ENCODE measurements around the gene TTC28.
"Not testable (repeated sequence)": the region's sequence is repeated elsewhere in the genome, so short reads cannot be mapped to it uniquely, and the experiment has no call there.

Gene TTC28

GRCh38 chr22:28180804-28181731, 498.6 kb downstream of the TTC28 start:
- peak; percentile 47 for DNase-seq (ENCODE audit: low read depth)

- no peak for DNase-seq (ENCODE audit: low read depth)
Measured at GRCh38 chr22:28179392-28179791, 500.2 kb downstream of the TTC28 start.

- no peak for DNase-seq (ENCODE audit: low read depth)
Measured at GRCh38 chr22:28175730-28176492, 503.7 kb downstream of the TTC28 start.

GRCh38 chr22:28174509-28174908, 505.1 kb downstream of the TTC28 start:
- no peak for DNase-seq (ENCODE audit: low read depth)

GRCh38 chr22:28172892-28173670, 506.6 kb downstream of the TTC28 start:
- no peak for DNase-seq (ENCODE audit: low read depth)

- no peak for DNase-seq (ENCODE audit: low read depth)
Measured at GRCh38 chr22:28171712-28172111, 507.9 kb downstream of the TTC28 start.

GRCh38 chr22:28171115-28171514, 508.5 kb downstream of the TTC28 start:
- no peak for DNase-seq (ENCODE audit: low read depth)

GRCh38 chr22:28169314-28169713, 510.3 kb downstream of the TTC28 start:
- DNase-seq (ENCODE audit: low read depth), result not testable (repeated sequence)

GRCh38 chr22:28155808-28156207, 523.8 kb downstream of the TTC28 start:
- DNase-seq (ENCODE audit: low read depth), result no peak

GRCh38 chr22:28154861-28155260, 524.8 kb downstream of the TTC28 start:
- DNase-seq (ENCODE audit: low read depth), result no peak

- no peak for DNase-seq (ENCODE audit: low read depth)
Measured at GRCh38 chr22:28151151-28151816, 528.4 kb downstream of the TTC28 start.

GRCh38 chr22:28148816-28149465, 530.7 kb downstream of the TTC28 start:
- DNase-seq (ENCODE audit: low read depth), result no peak

- no peak for DNase-seq (ENCODE audit: low read depth)
Measured at GRCh38 chr22:28147401-28147800, 532.2 kb downstream of the TTC28 start.

- no peak for DNase-seq (ENCODE audit: low read depth)
Measured at GRCh38 chr22:28146401-28147314, 533.0 kb downstream of the TTC28 start.

GRCh38 chr22:28143961-28144745, 535.5 kb downstream of the TTC28 start:
- DNase-seq (ENCODE audit: low read depth), result no peak

- no peak for DNase-seq (ENCODE audit: low read depth)
Measured at GRCh38 chr22:28143241-28143865, 536.3 kb downstream of the TTC28 start.

- peak; percentile 93 for DNase-seq (ENCODE audit: low read depth)
Measured at GRCh38 chr22:28142361-28142961, 537.2 kb downstream of the TTC28 start.

GRCh38 chr22:28141614-28142013, 538.0 kb downstream of the TTC28 start:
- peak; percentile 49 for DNase-seq (ENCODE audit: low read depth)
